ENCODE data around the gene DNMT3A. TPM values are rescaled to one million over a fixed set of nuclear protein-coding genes. Genes with fewer than 3 reads are reported as not detected.
A peak's percentile ranks its signal among the peaks of the same experiment; 100 is the strongest.

The DNMT3A gene
- total and polyA plus RNA-seq, 10 donors, result 9.0 to 64.6 (median 33.2) TPM

GRCh38 chr2:25347205-25347815 is 5.6 kb upstream of the DNMT3A start:
- H3K4me1 ChIP-seq, result peaks cover 3 to 9% (median 8%) of the 10 kb centered on the region in 6 donors
- no peak overlapping the region for H3K27ac ChIP-seq
- H3K9me3 ChIP-seq, result no peaks in the 10 kb centered on the region
- H3K27me3 ChIP-seq (replicated peaks in 1 of 7), result no peaks in the 10 kb centered on the region
- TF ChIP-seq POLR2AphosphoS5 (IDR thresholded peaks at IDR 0.05) (no peak), CTCF (IDR thresholded peaks at IDR 0.05 in 8 of 11, conservative IDR thresholded peaks at IDR 0.05 in 3 of 11) (no peak), POLR2A (IDR thresholded peaks at IDR 0.05) (no peak)
- DNase-seq, result no peak
- H3K36me3 ChIP-seq, result no peaks in the 10 kb centered on the region
- WGBS, 5 donors, result 71 to 84% (median 72%) methylated on average over 7 of the region's 7 CpGs
- intact Hi-C loops (cut with DNase I; ENCODE audit: low total_unique reads), result no loop called here
- H3K4me3 ChIP-seq, result no peak overlapping the region

- no peaks in the 10 kb centered on the region for H3K36me3 ChIP-seq
- no peaks in the 10 kb centered on the region for H3K9me3 ChIP-seq
- H3K4me3 ChIP-seq, result peak overlapping the region in 1 of 8 donors; percentile 93
- intact Hi-C loops (cut with DNase I; ENCODE audit: low total_unique reads), result no loop called here
- TF ChIP-seq POLR2AphosphoS5 (IDR thresholded peaks at IDR 0.05), result no peak
- no peak for TF ChIP-seq POLR2A (IDR thresholded peaks at IDR 0.05)
- H3K4me1 ChIP-seq, result peaks cover 16 to 33% (median 30%) of the 10 kb centered on the region in 6 donors
- no peaks in the 10 kb centered on the region for H3K27me3 ChIP-seq (replicated peaks in 1 of 7)
- H3K27ac ChIP-seq, result no peak overlapping the region
- 90 to 96% (median 91%) methylated on average over 21 of the region's 21 CpGs for WGBS, 5 donors
- DNase-seq, result no peak
Observed at GRCh38 chr2:25343187-25343825, 1.6 kb upstream of the DNMT3A start.

GRCh38 chr2:25342372-25343186 is 854 bp upstream of the DNMT3A start:
- H3K9me3 ChIP-seq, result no peaks in the 10 kb centered on the region
- H3K4me3 ChIP-seq, result peak overlapping the region; percentile 72 to 93 (median 79)
- H3K36me3 ChIP-seq, result no peaks in the 10 kb centered on the region
- 18 to 31% (median 20%) methylated on average over 25 to 45 of the region's 45 CpGs for WGBS, 5 donors
- H3K27ac ChIP-seq, result peak overlapping the region in 7 of 8 donors; percentile 79 to 91 (median 83)
- TF ChIP-seq POLR2AphosphoS5 (IDR thresholded peaks at IDR 0.05) (peak; percentile 56 to 85 (median 75)), POLR2A (IDR thresholded peaks at IDR 0.05) (no peak), CTCF (IDR thresholded peaks at IDR 0.05 in 8 of 11, conservative IDR thresholded peaks at IDR 0.05 in 3 of 11) (peak; percentile 96 to 100 (median 99))
- intact Hi-C loops (cut with DNase I; ENCODE audit: low total_unique reads), result no loop called here
- H3K27me3 ChIP-seq (replicated peaks in 1 of 7), result no peaks in the 10 kb centered on the region
- H3K4me1 ChIP-seq, result peaks cover 17 to 40% (median 37%) of the 10 kb centered on the region in 6 donors
- DNase-seq, result peak; percentile 96

- peaks cover 25 to 54% (median 49%) of the 10 kb centered on the region in 6 donors for H3K4me1 ChIP-seq
- H3K36me3 ChIP-seq, result no peaks in the 10 kb centered on the region
- no peaks in the 10 kb centered on the region for H3K9me3 ChIP-seq
- H3K27ac ChIP-seq, result peak overlapping the region in 7 of 8 donors; percentile 41 to 91 (median 76)
- intact Hi-C loops (cut with DNase I; ENCODE audit: low total_unique reads), result no loop called here
- H3K27me3 ChIP-seq (replicated peaks in 1 of 7), result no peaks in the 10 kb centered on the region
- no peak for DNase-seq
- TF ChIP-seq CTCF (IDR thresholded peaks at IDR 0.05 in 8 of 11, conservative IDR thresholded peaks at IDR 0.05 in 3 of 11) (no peak), POLR2AphosphoS5 (IDR thresholded peaks at IDR 0.05) (no peak), POLR2A (IDR thresholded peaks at IDR 0.05) (no peak)
- peak overlapping the region; percentile 25 to 93 (median 69) for H3K4me3 ChIP-seq
- 0 to 2% (median 1%) methylated on average over 3 to 104 of the region's 104 CpGs; no CpG with 5 or more reads in 1 of the 5 donors for WGBS, 5 donors
Observed at GRCh38 chr2:25341011-25341727, 556 bp downstream of the DNMT3A start.
